HG02973 (cell line): ENCODE measurements around the gene CBX4.
"Not testable (repeated sequence)": the region's sequence is repeated elsewhere in the genome, so short reads cannot be mapped to it uniquely, and the experiment has no call there.

Experiments used
- ATAC-seq: cut with Tn5 transposase; IDR thresholded peaks from one replicate; pipeline ENCODE4 v1.9.1; 2021; ENCODE audit warnings: moderate library complexity; ENCODE audit not compliant: unreplicated experiment

The CBX4 gene

GRCh38 chr17:79861413-79862216 lies 22.4 kb upstream of the CBX4 start:
- no peak for ATAC-seq

GRCh38 chr17:79859676-79860615 lies 20.7 kb upstream of the CBX4 start:
- ATAC-seq = no peak

GRCh38 chr17:79857095-79857494 lies 17.9 kb upstream of the CBX4 start:
- no peak for ATAC-seq

GRCh38 chr17:79855331-79856124 lies 16.3 kb upstream of the CBX4 start:
- ATAC-seq = no peak

- ATAC-seq = no peak
Observed at GRCh38 chr17:79854080-79855060, 15.1 kb upstream of the CBX4 start.

GRCh38 chr17:79853168-79853567 lies 13.9 kb upstream of the CBX4 start:
- not testable (repeated sequence) for ATAC-seq

GRCh38 chr17:79852748-79853147 lies 13.5 kb upstream of the CBX4 start:
- no peak for ATAC-seq

- ATAC-seq = no peak
Observed at GRCh38 chr17:79851461-79851817, 12.2 kb upstream of the CBX4 start.

- ATAC-seq = no peak
Observed at GRCh38 chr17:79850571-79851460, 11.6 kb upstream of the CBX4 start.

GRCh38 chr17:79849953-79850352 lies 10.7 kb upstream of the CBX4 start:
- no peak for ATAC-seq

GRCh38 chr17:79848370-79848766 lies 9.1 kb upstream of the CBX4 start:
- no peak for ATAC-seq

- ATAC-seq = no peak
Observed at GRCh38 chr17:79847698-79848369, 8.6 kb upstream of the CBX4 start.

- no peak for ATAC-seq
Observed at GRCh38 chr17:79845601-79845949, 6.3 kb upstream of the CBX4 start.

GRCh38 chr17:79844869-79845600 lies 5.8 kb upstream of the CBX4 start:
- ATAC-seq = no peak

GRCh38 chr17:79843816-79844800 lies 4.9 kb upstream of the CBX4 start:
- ATAC-seq = no peak

- ATAC-seq = no peak
Observed at GRCh38 chr17:79843474-79843815, 4.2 kb upstream of the CBX4 start.
